Activated CD8-positive, alpha-beta memory T cell treated with anti-CD3 and anti-CD28 coated beads, Interleukin-2, amount 10 ng/mL, durations not matched to agents 7 days and 5 days (primary cell): ENCODE results near the gene VOPP1. TPM values are rescaled to one million over a fixed set of nuclear protein-coding genes. Genes with fewer than 3 reads are reported as not detected.

ENCODE experiments used
- ATAC-seq: fragments of 150-1000 bp; cut with Tn5 transposase; one replicate; pipeline ENCODE4 v1.10.0; 2021; ENCODE audit warnings: moderate library complexity
- CTCF ChIA-PET: fragments of 350-600 bp; sonication (Branson Sonifier 250); formaldehyde crosslinking; loops from one replicate; lab custom pipeline; 2021; ENCODE audit warnings: antibody characterized with exemption; lab: Charles Lee
- DNase-seq: peaks from one replicate; pipeline ENCODE4 v3.0.0-alpha.2; 2020
- H3K27ac Mint-ChIP-seq: one replicate; pipeline ENCODE4 v1.8.0; 2021; ENCODE audit warnings: mild to moderate bottlenecking, mixed read lengths
- H3K27me3 Mint-ChIP-seq: one replicate; pipeline ENCODE4 v1.8.0; 2021; ENCODE audit warnings: mixed read lengths
- H3K36me3 Mint-ChIP-seq: one replicate; pipeline ENCODE4 v1.8.0; 2021; ENCODE audit warnings: mild to moderate bottlenecking, mixed read lengths
- H3K4me1 Mint-ChIP-seq: one replicate; pipeline ENCODE4 v1.8.0; 2021; ENCODE audit warnings: mixed read lengths
- H3K4me3 Mint-ChIP-seq: one replicate; pipeline ENCODE4 v1.8.0; 2021; ENCODE audit warnings: mild to moderate bottlenecking, moderate library complexity, mixed read lengths
- H3K9me3 Mint-ChIP-seq: one replicate; pipeline ENCODE4 v1.8.0; 2022; ENCODE audit warnings: low read depth, mixed read lengths
- total RNA-seq, 2 experiments: library from RNA; stranded (reverse); gene quantifications; one replicate each; pipeline ENCODE4 v1.2.3, GENCODE V29; 2021

Gene VOPP1
- total RNA-seq, 2 experiments from 2014 or later: 42.3 to 67.3 TPM

DNA sequence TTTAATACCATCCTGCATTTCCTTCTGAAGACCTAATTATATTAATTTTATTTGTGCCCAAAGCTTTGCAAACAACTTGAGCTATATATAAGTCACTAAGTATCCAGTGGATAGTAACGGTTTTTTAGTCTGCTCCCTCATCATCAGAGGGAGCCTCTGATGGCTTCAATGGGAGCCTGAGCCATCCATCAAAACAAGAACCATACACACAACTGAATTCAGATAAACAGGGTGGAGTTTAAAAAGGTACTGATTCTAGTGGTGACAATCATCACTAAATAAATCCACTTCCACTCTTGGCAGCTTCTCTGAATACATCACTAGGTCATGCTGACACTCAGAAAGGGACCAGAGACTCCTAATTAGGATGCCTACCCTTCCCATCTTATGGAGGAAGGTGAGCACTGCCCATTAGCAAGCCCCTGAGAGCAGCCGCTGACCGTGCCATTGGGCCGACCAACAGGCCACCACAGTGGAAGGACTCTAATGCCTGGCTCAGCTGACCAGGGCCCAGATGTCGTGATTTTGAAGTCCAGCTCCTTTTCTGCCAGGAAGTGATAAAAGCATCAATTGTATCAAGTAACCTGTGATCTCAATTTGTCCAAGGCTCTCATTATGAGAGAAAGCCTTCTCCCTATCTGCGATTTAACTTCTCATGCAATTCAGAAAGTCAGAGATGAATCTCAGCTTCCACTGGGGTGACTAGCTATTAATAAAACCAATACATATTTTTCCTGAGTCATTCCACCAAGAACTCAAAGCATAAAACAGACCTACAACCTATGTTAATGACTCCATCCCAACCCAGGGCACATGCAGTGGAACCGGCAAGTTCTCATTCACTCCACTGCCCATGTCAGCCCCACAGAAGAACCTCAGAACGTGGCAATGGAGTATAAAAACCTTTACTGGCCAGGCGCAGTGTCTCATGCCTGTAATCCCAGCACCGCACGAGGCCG is 13.1 kb downstream of the VOPP1 start:
- ATAC-seq (no peak), DNase-seq (peak; percentile 38)
- CTCF ChIA-PET: interaction anchor here (1.4 to 1.9 kb wide), 3 partner anchors 10 to 90 kb away, joined by 3 to 4 read pairs (median 4); no protein-coding TSS in a partner anchor
- peaks cover 21% of the 10 kb centered on the region for H3K36me3 Mint-ChIP-seq
- peaks cover 40% of the 10 kb centered on the region for H3K4me1 Mint-ChIP-seq
- no peaks in the 10 kb centered on the region for H3K27me3 Mint-ChIP-seq
- H3K27ac Mint-ChIP-seq: no peak overlapping the region
- no peak overlapping the region for H3K4me3 Mint-ChIP-seq
- H3K9me3 Mint-ChIP-seq: no peaks in the 10 kb centered on the region

DNA sequence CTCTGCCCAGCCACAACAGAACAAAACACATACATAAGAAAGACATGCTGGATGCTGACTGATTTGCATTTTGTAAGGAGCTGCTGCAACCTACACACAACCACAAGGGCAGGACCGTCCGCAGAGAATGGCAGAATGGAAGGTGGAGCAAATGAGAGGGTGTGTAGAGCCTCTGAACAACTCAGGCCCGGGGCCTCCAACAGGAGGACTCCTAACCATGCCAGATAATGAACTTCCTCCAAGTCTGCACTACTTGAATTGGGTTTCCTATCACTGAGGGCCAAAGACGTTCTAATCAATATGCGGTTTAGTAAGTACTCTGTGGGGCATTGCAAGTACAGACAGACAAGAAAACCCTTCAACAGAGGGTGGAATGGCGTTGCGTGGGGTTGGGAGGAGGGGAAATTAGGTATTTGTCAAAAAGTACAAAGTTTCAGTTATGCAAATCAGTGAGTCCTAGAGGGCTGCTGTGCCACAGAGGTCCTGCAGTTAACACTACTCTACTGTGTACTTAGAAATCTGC is 14.6 kb downstream of the VOPP1 start:
- DNase-seq (peak; percentile 43), ATAC-seq (peak; percentile 65)
- H3K27me3 Mint-ChIP-seq: no peaks in the 10 kb centered on the region
- H3K36me3 Mint-ChIP-seq: peaks cover 25% of the 10 kb centered on the region
- CTCF ChIA-PET: interaction anchor here (1.1 to 1.9 kb wide), 2 partner anchors 11 to 23 kb away, joined by 3 to 4 read pairs; no protein-coding TSS in a partner anchor
- no peak overlapping the region for H3K27ac Mint-ChIP-seq
- no peak overlapping the region for H3K4me3 Mint-ChIP-seq
- H3K9me3 Mint-ChIP-seq: no peaks in the 10 kb centered on the region
- peaks cover 46% of the 10 kb centered on the region for H3K4me1 Mint-ChIP-seq

DNA sequence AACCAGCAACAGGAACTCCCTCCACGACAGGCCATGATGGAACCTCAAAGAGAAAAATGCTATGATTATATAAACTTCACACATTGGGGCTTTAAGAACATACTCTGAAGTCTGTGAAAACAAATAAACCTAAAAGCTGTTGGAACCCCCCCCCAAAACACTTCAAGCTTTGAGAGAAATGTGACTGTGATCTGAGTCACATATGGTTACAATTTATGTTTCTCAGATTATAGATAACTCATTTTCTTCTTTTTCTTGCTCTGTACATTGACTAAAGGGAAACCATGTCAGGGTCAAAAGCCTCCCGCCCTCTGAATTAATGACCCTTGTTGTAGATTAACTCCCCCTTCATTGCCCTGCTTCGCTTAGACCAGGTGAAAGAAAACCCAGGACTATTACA is 15.8 kb downstream of the VOPP1 start:
- Mint-ChIP-seq H3K36me3 (peaks cover 21% of the 10 kb centered on the region), H3K4me1 (peaks cover 43% of the 10 kb centered on the region), H3K9me3 (no peaks in the 10 kb centered on the region), H3K27ac (no peak overlapping the region), H3K4me3 (no peak overlapping the region), H3K27me3 (no peaks in the 10 kb centered on the region)
- DNase-seq: no peak
- ATAC-seq: no peak
- CTCF ChIA-PET: interaction anchor here (1.6 kb wide), 1 partner anchor 17 kb away, joined by 5 read pairs; no protein-coding TSS in a partner anchor

DNA sequence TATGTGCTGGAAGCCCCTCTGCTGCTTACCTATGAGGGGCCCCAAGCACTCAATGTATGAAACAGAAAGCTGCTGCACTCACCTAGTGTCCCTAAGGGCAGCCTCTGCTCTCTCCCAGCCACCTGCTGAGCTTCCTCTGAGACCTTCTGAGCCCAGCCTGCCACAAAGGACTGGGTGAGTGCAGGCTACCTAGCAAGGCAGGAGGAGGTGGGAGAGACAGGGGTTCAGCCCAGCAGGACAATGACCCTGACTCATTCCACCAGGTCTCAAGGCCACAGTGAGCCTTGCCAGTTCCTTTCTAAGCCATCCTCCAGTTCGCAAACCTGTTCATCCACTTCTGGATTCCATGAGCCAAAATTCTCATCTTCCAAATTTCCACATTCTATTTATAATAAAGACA is 16.3 kb downstream of the VOPP1 start:
- DNase-seq (peak; percentile 31), ATAC-seq (no peak)
- Mint-ChIP-seq H3K27me3 (no peaks in the 10 kb centered on the region), H3K4me3 (no peak overlapping the region), H3K36me3 (peaks cover 21% of the 10 kb centered on the region), H3K4me1 (peaks cover 43% of the 10 kb centered on the region), H3K9me3 (no peaks in the 10 kb centered on the region), H3K27ac (no peak overlapping the region)
- CTCF ChIA-PET: interaction anchor here (1.6 kb wide), 1 partner anchor 17 kb away, joined by 5 read pairs; no protein-coding TSS in a partner anchor

DNA sequence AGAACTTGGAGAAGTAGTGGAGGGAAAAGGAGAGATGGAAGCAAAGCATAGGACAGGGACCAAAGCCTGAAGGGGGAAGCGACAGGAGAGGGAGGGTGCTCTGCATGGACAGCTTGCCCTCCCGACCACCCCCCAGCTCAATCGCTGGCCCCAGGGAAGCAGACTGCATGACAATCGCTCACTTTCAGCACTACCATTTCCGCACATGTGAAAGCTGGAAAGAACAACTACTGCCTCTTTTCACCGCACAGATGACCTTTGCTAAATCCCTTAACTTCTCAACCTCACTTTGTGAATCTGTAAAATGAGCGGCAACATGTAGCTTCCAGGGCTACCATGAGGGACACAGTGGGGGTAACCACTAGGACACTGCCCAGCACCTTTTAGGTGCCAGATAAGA is 17.1 kb downstream of the VOPP1 start:
- H3K4me1 Mint-ChIP-seq: peaks cover 42% of the 10 kb centered on the region
- no peak for DNase-seq
- no peak overlapping the region for H3K4me3 Mint-ChIP-seq
- no peak overlapping the region for H3K27ac Mint-ChIP-seq
- H3K9me3 Mint-ChIP-seq: no peaks in the 10 kb centered on the region
- CTCF ChIA-PET: interaction anchor here (1.0 to 1.6 kb wide), 2 partner anchors 18 to 40 kb away, joined by 3 to 5 read pairs; no protein-coding TSS in a partner anchor
- ATAC-seq: no peak
- peaks cover 17% of the 10 kb centered on the region for H3K36me3 Mint-ChIP-seq
- no peaks in the 10 kb centered on the region for H3K27me3 Mint-ChIP-seq

DNA sequence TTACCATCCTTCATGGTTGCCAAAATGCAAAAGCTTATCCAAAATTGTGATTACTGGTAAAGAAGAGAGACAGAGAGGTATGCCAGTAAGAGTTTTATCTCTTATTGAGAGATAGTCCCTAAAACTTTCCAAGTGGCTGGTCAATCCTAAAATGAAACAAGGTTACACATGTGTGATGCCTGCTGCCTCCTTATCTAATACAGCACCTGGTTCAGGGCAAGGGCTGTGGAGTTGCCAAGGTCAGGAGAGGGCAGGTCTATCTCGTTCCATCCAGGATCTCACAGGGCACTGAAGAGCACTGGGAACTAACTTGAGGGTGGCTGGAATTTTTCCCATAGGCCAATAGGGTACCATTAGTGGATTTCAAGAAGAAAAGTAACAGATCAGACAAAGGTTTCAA is 18.3 kb downstream of the VOPP1 start:
- H3K4me3 Mint-ChIP-seq: no peak overlapping the region
- no peak overlapping the region for H3K27ac Mint-ChIP-seq
- H3K9me3 Mint-ChIP-seq: no peaks in the 10 kb centered on the region
- DNase-seq: no peak
- no peak for ATAC-seq
- CTCF ChIA-PET: interaction anchor here (1.0 kb wide), 1 partner anchor 42 kb away, joined by 3 read pairs; no protein-coding TSS in a partner anchor
- H3K4me1 Mint-ChIP-seq: peaks cover 35% of the 10 kb centered on the region
- no peaks in the 10 kb centered on the region for H3K27me3 Mint-ChIP-seq
- peaks cover 16% of the 10 kb centered on the region for H3K36me3 Mint-ChIP-seq

DNA sequence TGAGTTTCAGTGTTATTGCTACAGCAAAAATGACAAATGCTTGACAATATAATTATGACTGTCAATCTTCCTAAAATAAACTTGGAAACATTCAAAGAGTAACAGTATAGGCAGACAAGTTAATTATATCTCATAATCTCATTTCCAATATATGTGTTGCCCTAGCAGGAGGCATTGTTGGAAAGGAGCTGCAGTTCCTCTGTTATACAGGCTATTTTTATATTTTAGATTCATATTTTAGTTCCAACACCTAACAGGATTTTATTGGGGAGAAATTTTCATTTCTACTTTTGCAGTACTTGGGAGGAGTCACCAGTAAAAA is 19.3 kb downstream of the VOPP1 start:
- no peak for DNase-seq
- CTCF ChIA-PET: interaction anchor here (0.6 kb wide), 1 partner anchor 265 kb away, joined by 3 read pairs; no protein-coding TSS in a partner anchor
- Mint-ChIP-seq H3K36me3 (peaks cover 16% of the 10 kb centered on the region), H3K4me3 (no peak overlapping the region), H3K9me3 (no peaks in the 10 kb centered on the region), H3K27me3 (no peaks in the 10 kb centered on the region), H3K27ac (no peak overlapping the region), H3K4me1 (peaks cover 38% of the 10 kb centered on the region)
- ATAC-seq: no peak

DNA sequence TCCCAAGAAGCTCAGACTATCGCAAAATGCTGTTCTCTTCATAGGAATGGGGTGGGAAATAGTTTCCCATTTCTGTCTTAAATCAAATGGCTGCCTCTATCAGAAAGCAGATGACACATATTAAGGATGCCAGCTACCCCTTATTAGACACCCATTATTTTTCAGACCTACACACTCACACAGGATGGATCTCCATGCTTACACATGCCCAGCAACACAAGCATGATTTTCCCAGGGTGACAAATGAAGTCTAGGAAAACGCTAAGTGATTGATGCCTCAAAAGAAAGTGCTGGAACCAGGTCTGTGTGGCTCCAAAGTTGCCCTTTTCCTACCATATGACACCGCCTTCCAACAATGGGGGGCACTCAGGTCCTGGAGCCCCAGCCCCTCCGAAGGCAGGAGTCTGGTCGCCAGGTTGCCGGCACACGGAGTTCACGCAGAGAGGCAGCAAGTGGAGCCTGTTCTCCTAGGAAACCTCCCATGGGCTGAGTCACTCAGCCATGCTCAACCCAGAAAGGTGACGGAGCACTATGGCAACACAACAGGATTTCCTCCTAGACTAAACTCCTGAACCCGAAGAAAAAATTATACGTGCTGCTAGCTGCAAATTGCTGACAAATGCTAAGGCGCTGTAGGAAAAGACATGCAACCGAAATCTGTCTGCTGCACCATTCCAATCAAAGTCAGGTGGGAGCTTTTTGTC is 19.8 kb downstream of the VOPP1 start:
- Mint-ChIP-seq H3K4me3 (no peak overlapping the region), H3K27me3 (no peaks in the 10 kb centered on the region), H3K36me3 (peaks cover 16% of the 10 kb centered on the region), H3K9me3 (no peaks in the 10 kb centered on the region), H3K27ac (no peak overlapping the region), H3K4me1 (peaks cover 39% of the 10 kb centered on the region)
- CTCF ChIA-PET: no interaction called here
- ATAC-seq (no peak), DNase-seq (no peak)

DNA sequence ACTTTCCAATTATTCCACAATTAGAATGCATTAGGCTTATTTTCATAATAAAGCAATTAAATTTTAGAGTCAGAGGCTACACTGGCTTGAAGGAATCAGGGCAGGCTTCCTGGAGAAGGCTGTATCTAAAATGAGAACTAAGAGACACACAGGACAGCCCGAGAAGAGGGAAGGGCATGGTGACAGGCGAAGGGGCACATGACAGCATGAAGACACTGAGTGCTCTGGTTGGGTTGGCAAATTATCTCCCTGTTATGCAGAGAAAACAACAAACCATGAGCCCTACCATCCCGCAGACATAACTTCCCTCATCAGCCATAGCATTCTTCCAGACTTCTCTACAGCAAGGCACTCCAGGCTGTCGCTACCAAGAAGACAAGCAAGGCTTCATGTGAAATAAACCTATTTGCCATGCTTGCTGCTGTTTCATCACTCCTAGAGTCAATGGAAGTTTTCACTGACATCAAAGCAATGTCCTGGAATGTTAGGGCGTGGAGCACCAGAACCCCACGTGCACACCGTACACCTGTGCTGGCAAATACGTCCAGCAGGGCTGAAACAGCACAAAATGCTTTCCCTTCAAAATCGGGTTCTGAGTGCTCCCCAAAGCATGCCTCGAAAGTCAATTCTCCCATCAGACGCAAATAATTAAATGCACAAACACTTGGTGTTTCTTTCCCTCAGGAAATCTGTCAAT is 21.3 kb downstream of the VOPP1 start:
- CTCF ChIA-PET: no interaction called here
- Mint-ChIP-seq H3K4me1 (peaks cover 41% of the 10 kb centered on the region), H3K9me3 (no peaks in the 10 kb centered on the region), H3K4me3 (no peak overlapping the region), H3K27ac (no peak overlapping the region), H3K36me3 (peaks cover 13% of the 10 kb centered on the region), H3K27me3 (no peaks in the 10 kb centered on the region)
- ATAC-seq: no peak
- no peak for DNase-seq

DNA sequence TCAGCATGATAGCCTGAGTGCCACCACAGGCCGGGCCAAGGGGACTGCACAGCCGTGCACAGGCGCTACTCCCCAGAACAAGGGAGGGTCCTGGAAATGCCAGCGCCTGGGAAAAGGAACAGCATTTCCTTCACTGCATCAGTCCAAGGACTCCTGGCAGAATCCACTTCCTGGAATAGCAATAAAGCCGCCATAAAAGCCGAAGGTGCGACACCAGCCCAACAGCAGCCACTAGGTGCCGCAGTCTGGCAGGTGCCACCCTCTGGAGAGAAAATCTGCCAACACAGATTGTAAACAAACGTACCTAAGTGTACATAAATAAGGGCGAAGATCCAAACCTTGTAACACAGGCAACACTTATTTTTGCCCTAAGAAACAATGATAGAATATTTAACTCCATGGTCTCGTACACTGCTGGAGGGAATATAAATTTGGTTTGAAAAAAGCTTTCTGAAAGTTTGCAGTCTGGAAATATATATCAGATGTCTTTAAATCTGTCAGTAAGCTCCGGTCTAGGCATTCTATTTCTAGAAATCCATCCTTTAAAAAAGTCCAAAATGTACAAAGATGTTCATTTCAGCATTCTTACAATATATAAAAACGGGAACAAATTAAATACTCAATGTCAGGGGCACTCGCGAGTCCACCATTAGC is 22.2 kb downstream of the VOPP1 start:
- Mint-ChIP-seq H3K4me1 (peaks cover 48% of the 10 kb centered on the region), H3K4me3 (no peak overlapping the region), H3K9me3 (no peaks in the 10 kb centered on the region), H3K27me3 (no peaks in the 10 kb centered on the region), H3K27ac (no peak overlapping the region), H3K36me3 (peaks cover 11% of the 10 kb centered on the region)
- no peak for DNase-seq
- CTCF ChIA-PET: no interaction called here
- no peak for ATAC-seq

DNA sequence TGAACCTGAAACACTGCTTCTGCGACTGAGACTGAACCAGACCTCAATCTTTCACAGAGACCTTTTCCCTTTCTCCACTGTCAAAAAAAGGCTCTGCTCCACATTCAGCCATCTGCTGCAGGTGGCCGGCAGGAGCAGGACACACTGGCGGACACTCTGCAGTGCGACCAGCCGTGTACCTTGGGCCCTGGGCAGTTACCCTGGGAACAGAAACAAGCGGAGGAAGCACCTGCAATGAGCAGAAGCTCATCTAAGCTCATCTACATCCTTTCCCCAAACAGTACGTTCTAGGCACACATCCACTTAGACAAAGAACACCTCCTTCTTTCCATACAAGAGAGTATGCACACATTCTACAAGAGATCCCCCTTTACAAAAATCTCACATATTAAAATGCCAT is 22.8 kb downstream of the VOPP1 start:
- ATAC-seq: no peak
- CTCF ChIA-PET: no interaction called here
- no peak for DNase-seq
- Mint-ChIP-seq H3K27ac (no peak overlapping the region), H3K4me1 (peaks cover 44% of the 10 kb centered on the region), H3K36me3 (peaks cover 9% of the 10 kb centered on the region), H3K9me3 (no peaks in the 10 kb centered on the region), H3K27me3 (no peaks in the 10 kb centered on the region), H3K4me3 (no peak overlapping the region)

DNA sequence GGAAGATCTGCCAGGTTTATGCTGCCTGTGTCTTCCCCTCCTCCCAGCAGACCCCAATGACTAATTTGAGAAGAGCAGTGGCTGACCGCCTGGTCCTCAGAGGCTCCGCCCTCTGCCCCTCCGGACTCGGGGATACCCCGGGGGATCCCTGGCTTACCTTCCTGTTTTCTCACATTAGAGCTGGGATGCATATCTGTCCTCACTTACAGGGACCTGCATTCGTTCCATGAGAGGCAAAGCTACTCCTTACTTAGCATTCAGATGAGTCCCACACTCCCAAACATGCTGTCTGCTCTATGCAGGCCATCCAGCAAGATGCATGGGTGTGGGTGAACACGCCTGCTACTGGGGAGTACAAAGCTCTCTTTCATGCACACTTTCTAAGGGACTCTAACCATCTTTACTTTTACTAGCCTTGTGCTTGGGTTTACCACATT is 24.0 kb downstream of the VOPP1 start:
- peaks cover 35% of the 10 kb centered on the region for H3K4me1 Mint-ChIP-seq
- no peak for ATAC-seq
- H3K9me3 Mint-ChIP-seq: no peaks in the 10 kb centered on the region

More for the DNA sequence above, 24.0 kb downstream of the VOPP1 start:
- Mint-ChIP-seq H3K4me3 (no peak overlapping the region), H3K36me3 (peaks cover 16% of the 10 kb centered on the region), H3K27ac (no peak overlapping the region), H3K27me3 (no peaks in the 10 kb centered on the region)
- CTCF ChIA-PET: no interaction called here
- no peak for DNase-seq
